ENCODE measurements around the gene CAPNS1.

GRCh38 chr19:36149673-36150406, 10.0 kb downstream of the CAPNS1 start:
- TF ChIP-seq POLR2A (IDR thresholded peaks at IDR 0.05), result no peak
- TF ChIP-seq, protein P1, sequence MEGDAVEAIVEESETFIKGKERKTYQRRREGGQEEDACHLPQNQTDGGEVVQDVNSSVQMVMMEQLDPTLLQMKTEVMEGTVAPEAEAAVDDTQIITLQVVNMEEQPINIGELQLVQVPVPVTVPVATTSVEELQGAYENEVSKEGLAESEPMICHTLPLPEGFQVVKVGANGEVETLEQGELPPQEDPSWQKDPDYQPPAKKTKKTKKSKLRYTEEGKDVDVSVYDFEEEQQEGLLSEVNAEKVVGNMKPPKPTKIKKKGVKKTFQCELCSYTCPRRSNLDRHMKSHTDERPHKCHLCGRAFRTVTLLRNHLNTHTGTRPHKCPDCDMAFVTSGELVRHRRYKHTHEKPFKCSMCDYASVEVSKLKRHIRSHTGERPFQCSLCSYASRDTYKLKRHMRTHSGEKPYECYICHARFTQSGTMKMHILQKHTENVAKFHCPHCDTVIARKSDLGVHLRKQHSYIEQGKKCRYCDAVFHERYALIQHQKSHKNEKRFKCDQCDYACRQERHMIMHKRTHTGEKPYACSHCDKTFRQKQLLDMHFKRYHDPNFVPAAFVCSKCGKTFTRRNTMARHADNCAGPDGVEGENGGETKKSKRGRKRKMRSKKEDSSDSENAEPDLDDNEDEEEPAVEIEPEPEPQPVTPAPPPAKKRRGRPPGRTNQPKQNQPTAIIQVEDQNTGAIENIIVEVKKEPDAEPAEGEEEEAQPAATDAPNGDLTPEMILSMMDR (IDR thresholded peaks at IDR 0.05), result no peak
